HCT116 (cell line): ENCODE results near the gene ARSB. TPM values are rescaled to one million over a fixed set of nuclear protein-coding genes. Genes with fewer than 3 reads are reported as not detected.

Source experiments
- ATAC-seq: fragments of 200-7000 bp; cut with Tn5 transposase; 2 replicates; pipeline ENCODE4 v1.9.1; 2020; ENCODE audit warnings: mild to moderate bottlenecking, moderate library complexity
- BruUV-seq: library from RNA; stranded (reverse); fragments of 400-500 nt; replicated peaks from 2 replicates; lab custom pipeline; 2021; lab: Mats Ljungman, UMichigan
- CTCF ChIA-PET: fragments of 300-600 bp; sonication (Branson Sonifier 250); formaldehyde crosslinking; loops from one replicate; lab custom pipeline; 2021; ENCODE audit warnings: antibody characterized with exemption; lab: Charles Lee
- POLR2A ChIA-PET: fragments of 300-600, 350-600 bp; sonication (Branson Sonifier 250); formaldehyde crosslinking; loops from one replicate; lab custom pipeline; 2021; ENCODE audit warnings: antibody characterized with exemption; lab: Charles Lee
- RAD21 ChIA-PET, 2 experiments: fragments of 300-600 bp; sonication (Branson Sonifier 250); formaldehyde crosslinking; loops; one replicate each; lab custom pipeline; 2023; ENCODE audit warnings: low total read pairs in 2 of 2; ENCODE audit not compliant: uncharacterized antibody in 2 of 2, unreplicated experiment in 2 of 2, low non-redundant PET in 1 of 2; lab: Charles Lee
- DNase-seq: peaks from one replicate; pipeline ENCODE4 v3.0.0-alpha.2; 2010; ENCODE audit warnings: low read depth, low spot score
- H2AFZ ChIP-seq: fragments of 200-600 bp; shearing (Covaris generic), sonication (generic); 2 replicates; pipeline ENCODE4 v1.6.1; 2017; ENCODE audit warnings: low read depth, mixed run types, mixed read lengths, antibody characterized with exemption, low read length; ENCODE audit not compliant: poor library complexity, severe bottlenecking
- H3K27ac ChIP-seq: 2 replicates; pipeline ENCODE4 v1.5.1; 2012; ENCODE audit warnings: low read depth, low read length
- H3K27me3 ChIP-seq: fragments of 200-600 bp; sonication (generic); 2 replicates; pipeline ENCODE4 v1.6.1; 2016; ENCODE audit warnings: mixed run types, low read length, mixed read lengths; ENCODE audit not compliant: insufficient read depth
- H3K36me3 ChIP-seq, 2 experiments: fragments of 200-500 bp in 1 of 2; fragments of 200-600 bp in 1 of 2; sonication (Bioruptor generic) in 1 of 2; sonication (generic) in 1 of 2; 2 replicates each; pipeline versions ENCODE4 v1.5.1 to v1.6.1; 2014 to 2016; ENCODE audit warnings: low read length in 2 of 2, inconsistent platforms in 1 of 2, mixed read lengths in 1 of 2, mixed run types in 1 of 2; ENCODE audit not compliant: insufficient read depth in 2 of 2, control insufficient read depth in 1 of 2
- H3K4me1 ChIP-seq, 2 experiments: fragments of 200-600 bp in 1 of 2; sonication (generic) in 1 of 2; 2 replicates each; pipeline versions ENCODE4 v1.5.1 to v1.6.1; 2012 to 2017; ENCODE audit warnings: low read length in 2 of 2, inconsistent platforms in 1 of 2, mild to moderate bottlenecking in 1 of 2, mixed read lengths in 1 of 2, mixed run types in 1 of 2, moderate library complexity in 1 of 2; ENCODE audit not compliant: insufficient read depth in 2 of 2, control insufficient read depth in 1 of 2
- H3K4me2 ChIP-seq: fragments of 200-600 bp; sonication (generic); 2 replicates; pipeline ENCODE4 v1.6.1; 2017; ENCODE audit warnings: mixed run types, low read length, mixed read lengths
- H3K4me3 ChIP-seq, 2 experiments: fragments of 200-600 bp in 1 of 2; sonication (generic) in 1 of 2; replicated peaks in 1 of 2; 2 replicates each; pipeline ENCODE4 v1.5.1; 2011 to 2016; ENCODE audit warnings: low read length in 2 of 2, control low read depth in 1 of 2, low read depth in 1 of 2, mild to moderate bottlenecking in 1 of 2, mixed read lengths in 1 of 2, mixed run types in 1 of 2
- H3K79me2 ChIP-seq: fragments of 200-600 bp; sonication (generic); 2 replicates; pipeline ENCODE4 v1.6.1; 2017; ENCODE audit warnings: mild to moderate bottlenecking, mixed run types, low read length, moderate library complexity, mixed read lengths; ENCODE audit not compliant: insufficient read depth
- H3K9ac ChIP-seq: fragments of 200-600 bp; sonication (generic); 2 replicates; pipeline ENCODE4 v1.6.1; 2016; ENCODE audit warnings: low read length, mixed read lengths
- H3K9me2 ChIP-seq: fragments of 200-600 bp; sonication (generic), shearing (Covaris generic); 2 replicates; pipeline ENCODE4 v1.6.1; 2017; ENCODE audit warnings: mixed run types, mild to moderate bottlenecking, moderate library complexity; ENCODE audit not compliant: insufficient read depth
- H3K9me3 ChIP-seq, 2 experiments: fragments of 200-500 bp in 1 of 2; fragments of 200-600 bp in 1 of 2; sonication (Bioruptor generic) in 1 of 2; sonication (generic) in 1 of 2; 2 replicates each; pipeline ENCODE4 v1.6.1; 2014 to 2017; ENCODE audit warnings: low read length in 2 of 2, mixed read lengths in 2 of 2, inconsistent platforms in 1 of 2, low read depth in 1 of 2, mild to moderate bottlenecking in 1 of 2, mixed run types in 1 of 2, moderate library complexity in 1 of 2; ENCODE audit not compliant: control insufficient read depth in 1 of 2, insufficient read depth in 1 of 2
- H4K20me1 ChIP-seq: fragments of 200-600 bp; sonication (generic), shearing (Covaris generic); 2 replicates; pipeline ENCODE4 v1.6.1; 2017; ENCODE audit warnings: mixed run types, mild to moderate bottlenecking, moderate library complexity; ENCODE audit not compliant: insufficient read depth
- ATF3 ChIP-seq: IDR thresholded peaks from 2 replicates; pipeline ENCODE4 v1.6.1; 2012
- CBX3 ChIP-seq: IDR thresholded peaks from 2 replicates; pipeline ENCODE4 v1.6.1; 2012; ENCODE audit warnings: low read depth
- CEBPB ChIP-seq: IDR thresholded peaks from 2 replicates; pipeline ENCODE4 v1.6.1; 2012; ENCODE audit warnings: low read depth
- CTCF ChIP-seq, 3 experiments: fragments of 200-600 bp in 1 of 3; sonication (generic) in 1 of 3; IDR thresholded peaks in 2 of 3; conservative IDR thresholded peaks in 1 of 3; 2 replicates each; pipeline ENCODE4 v1.5.1; 2012 to 2017; ENCODE audit warnings: low read depth in 2 of 3, low read length in 2 of 3, antibody characterized with exemption in 1 of 3, borderline replicate concordance in 1 of 3, control low read depth in 1 of 3, mild to moderate bottlenecking in 1 of 3, mixed read lengths in 1 of 3, mixed run types in 1 of 3, moderate library complexity in 1 of 3; ENCODE audit not compliant: insufficient read depth in 1 of 3
- EGR1 ChIP-seq: IDR thresholded peaks from 2 replicates; pipeline ENCODE4 v1.6.1; 2012; ENCODE audit warnings: low read depth
- ELF1 ChIP-seq: IDR thresholded peaks from 2 replicates; pipeline ENCODE4 v1.6.1; 2012; ENCODE audit warnings: low read depth, borderline replicate concordance
- EZH2 ChIP-seq: fragments of 200-600 bp; sonication (generic); IDR thresholded peaks from 2 replicates; pipeline ENCODE4 v1.6.1; 2017; ENCODE audit warnings: antibody characterized with exemption, mixed run types
- EZH2phosphoT487 ChIP-seq: fragments of 200-600 bp; IDR thresholded peaks from 2 replicates; pipeline ENCODE4 v1.6.1; 2018; ENCODE audit warnings: antibody characterized with exemption, borderline replicate concordance
- FOSL1 ChIP-seq: IDR thresholded peaks from 2 replicates; pipeline ENCODE4 v1.6.1; 2012; ENCODE audit warnings: low read depth
- MAX ChIP-seq: IDR thresholded peaks from 2 replicates; pipeline ENCODE4 v1.6.1; 2012
- POLR2AphosphoS5 ChIP-seq: IDR thresholded peaks from 2 replicates; pipeline ENCODE4 v1.6.1; 2011; ENCODE audit warnings: mild to moderate bottlenecking, low read depth, low read length, moderate library complexity
- RAD21 ChIP-seq: IDR thresholded peaks from 2 replicates; pipeline ENCODE4 v1.6.1; 2012; ENCODE audit warnings: low read depth, mild to moderate bottlenecking
- REST ChIP-seq: IDR thresholded peaks from 2 replicates; pipeline ENCODE4 v1.6.1; 2012; ENCODE audit warnings: low read depth
- SIN3A ChIP-seq: IDR thresholded peaks from 2 replicates; pipeline ENCODE4 v1.6.1; 2012; ENCODE audit warnings: low read depth
- SP1 ChIP-seq: IDR thresholded peaks from 2 replicates; pipeline ENCODE4 v1.6.1; 2012; ENCODE audit warnings: low read depth
- TCF7L2 ChIP-seq: IDR thresholded peaks from 2 replicates; pipeline ENCODE4 v1.7.0; 2011; ENCODE audit warnings: borderline replicate concordance, inconsistent platforms; ENCODE audit not compliant: insufficient read depth, insufficient read length; ENCODE audit errors: extremely low read depth
- ZBTB33 ChIP-seq: IDR thresholded peaks from 2 replicates; pipeline ENCODE4 v1.6.1; 2011; ENCODE audit warnings: mild to moderate bottlenecking, low read length, moderate library complexity; ENCODE audit not compliant: insufficient replicate concordance; ENCODE audit errors: extremely low read depth
- intact Hi-C: fragments of 100-400 bp; cut with micrococcal nuclease; formaldehyde crosslinking; loops from 2 replicates; pipeline ENCODE4 v1.10.0; 2022
- total RNA-seq: library from RNA; stranded (reverse); gene quantifications from one replicate; pipeline ENCODE4 v1.2.1, GENCODE V29; 2021; ENCODE audit not compliant: unreplicated experiment

The ARSB gene
- total RNA-seq, 1 experiment from 2014 or later, result 4.8 TPM

- no TSS peak for BruUV-seq
- intact Hi-C loops, result no loop called here
- Histone ChIP-seq H3K9ac (no peak overlapping the region), H3K9me3 (no peaks in the 10 kb centered on the region), H3K4me3 (no peak overlapping the region), H3K79me2 (no peaks in the 10 kb centered on the region), H3K4me1 (no peaks in the 10 kb centered on the region), H3K4me2 (no peak overlapping the region), H4K20me1 (no peaks in the 10 kb centered on the region), H2AFZ (no peak overlapping the region), H3K36me3 (no peaks in the 10 kb centered on the region), H3K9me2 (no peaks in the 10 kb centered on the region), H3K27me3 (no peaks in the 10 kb centered on the region), H3K27ac (no peak overlapping the region)
- ChIA-PET RAD21 (no interaction called here), POLR2A (no interaction called here), CTCF (no interaction called here)
- no peak for DNase-seq
- TF ChIP-seq CEBPB (no peak), EZH2 (no peak), MAX (no peak), CBX3 (no peak), REST (no peak), FOSL1 (no peak), ZBTB33 (no peak), EZH2phosphoT487 (no peak), SIN3A (no peak), TCF7L2 (no peak), POLR2AphosphoS5 (no peak), ELF1 (no peak), RAD21 (no peak), SP1 (no peak), CTCF (IDR thresholded peaks at IDR 0.05 in 2 of 3, conservative IDR thresholded peaks at IDR 0.05 in 1 of 3; ENCODE audit: borderline replicate concordance in 1 of 3, insufficient read depth in 1 of 3, low read depth in 2 of 3, low read length in 2 of 3) (no peak), ATF3 (no peak), EGR1 (no peak)
- ATAC-seq, result no peak
These were observed 154.5 kb downstream of the ARSB start for GRCh38 chr5:78830528-78831046.
